KMS-11 (cell line): ENCODE results near the gene COPS8.

Experiments used
- H2AFZ ChIP-seq: fragments of 200-600 bp; sonication (generic); 2 replicates; pipeline ENCODE4 v1.6.1; 2016; ENCODE audit warnings: antibody characterized with exemption, mixed run types, low read depth
- H3K27ac ChIP-seq: fragments of 200-600 bp; sonication (generic); 2 replicates; pipeline ENCODE4 v1.6.1; 2016; ENCODE audit warnings: mild to moderate bottlenecking, mixed run types
- H3K27me3 ChIP-seq: fragments of 200-600 bp; sonication (generic); 2 replicates; pipeline ENCODE4 v1.6.1; 2017; ENCODE audit warnings: mild to moderate bottlenecking, low read depth, mixed run types, moderate library complexity; ENCODE audit not compliant: insufficient read depth
- H3K36me3 ChIP-seq: fragments of 200-600 bp; sonication (generic); 2 replicates; pipeline ENCODE4 v1.6.1; 2017; ENCODE audit warnings: mild to moderate bottlenecking, mixed run types; ENCODE audit not compliant: insufficient read depth
- H3K4me1 ChIP-seq: fragments of 200-600 bp; sonication (generic); 2 replicates; pipeline ENCODE4 v1.6.1; 2016; ENCODE audit warnings: mild to moderate bottlenecking, low read depth, mixed run types; ENCODE audit not compliant: poor library complexity, severe bottlenecking
- H3K4me2 ChIP-seq: fragments of 200-600 bp; sonication (generic); 2 replicates; pipeline ENCODE4 v1.7.0; 2016; ENCODE audit warnings: mild to moderate bottlenecking, mixed run types
- H3K4me3 ChIP-seq: fragments of 200-600 bp; sonication (generic); IDR thresholded peaks from 2 replicates; pipeline ENCODE4 v1.6.1; 2017; ENCODE audit warnings: low read depth, low read length, mixed read lengths; ENCODE audit not compliant: insufficient read depth
- H3K79me2 ChIP-seq: fragments of 200-600 bp; sonication (generic); 2 replicates; pipeline ENCODE4 v1.6.1; 2016; ENCODE audit warnings: low read depth, mixed run types; ENCODE audit not compliant: insufficient read depth
- H3K9ac ChIP-seq: fragments of 200-600 bp; sonication (generic); 2 replicates; pipeline ENCODE4 v1.6.1; 2016; ENCODE audit warnings: mild to moderate bottlenecking, mixed run types
- H4K20me1 ChIP-seq: fragments of 200-600 bp; sonication (generic); 2 replicates; pipeline ENCODE4 v1.6.1; 2016; ENCODE audit warnings: mild to moderate bottlenecking, mixed run types; ENCODE audit not compliant: insufficient read depth
- TF ChIP-seq, protein P1 (sequence below): fragments of 200-600 bp; sonication (generic); conservative IDR thresholded peaks from 2 replicates; pipeline ENCODE4 v1.6.1; 2017; ENCODE audit warnings: low read depth, mild to moderate bottlenecking, antibody characterized with exemption, low read length, moderate library complexity, mixed read lengths

COPS8 gene

DNA sequence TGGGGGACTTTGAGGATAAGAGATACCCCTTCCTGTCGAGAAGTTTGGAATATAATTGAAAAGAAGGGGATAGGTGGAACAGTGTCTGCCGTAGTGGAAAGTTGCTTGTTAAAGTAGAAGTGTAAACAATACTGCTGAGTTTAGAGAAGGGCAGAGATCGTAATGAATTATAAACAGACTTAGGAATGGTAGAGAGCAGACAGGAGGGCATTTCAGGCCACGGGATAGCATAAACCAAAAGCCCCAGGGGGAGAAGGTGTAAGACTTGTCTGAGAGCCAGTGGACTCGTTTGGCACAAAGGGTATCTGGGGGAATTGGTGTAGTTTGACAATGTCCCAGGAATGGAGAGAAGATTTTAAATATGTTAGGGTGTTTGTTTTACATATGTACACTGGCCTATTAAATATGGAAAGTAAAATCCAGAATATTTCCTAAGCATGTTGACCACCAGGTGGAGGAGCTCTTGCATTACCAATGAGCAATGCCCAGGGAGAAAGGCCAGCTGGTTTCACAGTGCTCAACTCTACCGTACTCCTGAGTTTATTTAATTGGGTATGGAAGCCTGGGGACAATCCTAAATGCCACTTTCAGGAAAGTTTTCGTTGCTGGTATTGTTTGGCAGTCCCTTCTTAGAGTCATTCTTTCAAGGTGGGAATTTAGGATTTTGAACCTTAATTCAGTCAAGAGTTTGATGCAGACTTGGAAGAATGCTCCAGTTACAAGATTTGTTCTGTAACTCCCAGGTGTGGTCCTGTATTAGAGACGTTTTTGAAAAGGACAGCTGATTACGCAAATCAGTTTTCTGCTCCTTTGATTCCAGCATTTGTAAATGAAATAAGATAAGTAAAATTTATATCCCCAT lies 7.5 kb downstream of the COPS8 start:
- no peaks in the 10 kb centered on the region for H3K27me3 ChIP-seq
- H3K36me3 ChIP-seq = peaks cover 5% of the 10 kb centered on the region; the same call in 1 of the 2 replicates
- TF ChIP-seq, protein P1, sequence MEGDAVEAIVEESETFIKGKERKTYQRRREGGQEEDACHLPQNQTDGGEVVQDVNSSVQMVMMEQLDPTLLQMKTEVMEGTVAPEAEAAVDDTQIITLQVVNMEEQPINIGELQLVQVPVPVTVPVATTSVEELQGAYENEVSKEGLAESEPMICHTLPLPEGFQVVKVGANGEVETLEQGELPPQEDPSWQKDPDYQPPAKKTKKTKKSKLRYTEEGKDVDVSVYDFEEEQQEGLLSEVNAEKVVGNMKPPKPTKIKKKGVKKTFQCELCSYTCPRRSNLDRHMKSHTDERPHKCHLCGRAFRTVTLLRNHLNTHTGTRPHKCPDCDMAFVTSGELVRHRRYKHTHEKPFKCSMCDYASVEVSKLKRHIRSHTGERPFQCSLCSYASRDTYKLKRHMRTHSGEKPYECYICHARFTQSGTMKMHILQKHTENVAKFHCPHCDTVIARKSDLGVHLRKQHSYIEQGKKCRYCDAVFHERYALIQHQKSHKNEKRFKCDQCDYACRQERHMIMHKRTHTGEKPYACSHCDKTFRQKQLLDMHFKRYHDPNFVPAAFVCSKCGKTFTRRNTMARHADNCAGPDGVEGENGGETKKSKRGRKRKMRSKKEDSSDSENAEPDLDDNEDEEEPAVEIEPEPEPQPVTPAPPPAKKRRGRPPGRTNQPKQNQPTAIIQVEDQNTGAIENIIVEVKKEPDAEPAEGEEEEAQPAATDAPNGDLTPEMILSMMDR = no peak; the same call in 1 of the 2 replicates
- no peak overlapping the region for H3K4me3 ChIP-seq
- no peaks in the 10 kb centered on the region for H3K4me1 ChIP-seq
- no peak overlapping the region for H3K4me2 ChIP-seq
- no peak overlapping the region for H3K27ac ChIP-seq
- H2AFZ ChIP-seq = no peak overlapping the region
- H3K9ac ChIP-seq = no peak overlapping the region
- H3K79me2 ChIP-seq = peaks cover 11% of the 10 kb centered on the region; the same call in 1 of the 2 replicates
- H4K20me1 ChIP-seq = no peaks in the 10 kb centered on the region

DNA sequence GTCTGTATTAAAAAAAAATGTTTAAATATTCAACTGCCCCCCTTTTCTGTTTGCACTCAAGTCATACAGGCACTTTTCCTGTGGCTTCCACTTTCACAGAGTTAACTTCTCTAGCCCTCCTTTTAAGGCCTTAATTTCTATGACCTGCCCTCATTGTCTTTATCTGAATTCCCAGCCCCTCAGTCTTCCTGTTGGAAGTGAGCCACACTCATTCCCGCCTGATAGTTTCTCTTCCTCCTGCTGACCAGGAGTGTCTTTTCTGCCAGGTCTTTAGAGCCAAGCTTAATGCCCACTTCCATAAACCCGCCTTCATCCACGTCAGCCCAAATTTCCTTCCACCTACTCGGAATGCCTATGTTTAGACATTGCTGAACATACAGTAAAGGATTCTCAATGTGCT lies 10.5 kb downstream of the COPS8 start:
- Histone ChIP-seq H3K4me1 (no peaks in the 10 kb centered on the region), H2AFZ (no peak overlapping the region), H4K20me1 (no peaks in the 10 kb centered on the region), H3K9ac (no peak overlapping the region), H3K79me2 (0 out of 2 replicates have a peak, but pooled peaks cover 7% of the 10 kb centered on the region), H3K36me3 (0 out of 2 replicates have a peak, but pooled peaks cover 5% of the 10 kb centered on the region), H3K4me3 (no peak overlapping the region), H3K27me3 (no peaks in the 10 kb centered on the region), H3K4me2 (no peak overlapping the region), H3K27ac (no peak overlapping the region)
- TF ChIP-seq, protein P1 = no peak

- H2AFZ ChIP-seq = no peak overlapping the region
- TF ChIP-seq, protein P1 = no peak
- no peaks in the 10 kb centered on the region for H4K20me1 ChIP-seq
- no peak overlapping the region for H3K4me3 ChIP-seq
- no peak overlapping the region for H3K9ac ChIP-seq
- H3K4me2 ChIP-seq = no peak overlapping the region
- 0 out of 2 replicates have a peak, but pooled peaks cover 5% of the 10 kb centered on the region for H3K36me3 ChIP-seq
- H3K27me3 ChIP-seq = no peaks in the 10 kb centered on the region
- 0 out of 2 replicates have a peak, but pooled peaks cover 7% of the 10 kb centered on the region for H3K79me2 ChIP-seq
- no peak overlapping the region for H3K27ac ChIP-seq
- no peaks in the 10 kb centered on the region for H3K4me1 ChIP-seq
These were observed 11.2 kb downstream of the COPS8 start for GRCh38 chr2:237096911-237097310.

DNA sequence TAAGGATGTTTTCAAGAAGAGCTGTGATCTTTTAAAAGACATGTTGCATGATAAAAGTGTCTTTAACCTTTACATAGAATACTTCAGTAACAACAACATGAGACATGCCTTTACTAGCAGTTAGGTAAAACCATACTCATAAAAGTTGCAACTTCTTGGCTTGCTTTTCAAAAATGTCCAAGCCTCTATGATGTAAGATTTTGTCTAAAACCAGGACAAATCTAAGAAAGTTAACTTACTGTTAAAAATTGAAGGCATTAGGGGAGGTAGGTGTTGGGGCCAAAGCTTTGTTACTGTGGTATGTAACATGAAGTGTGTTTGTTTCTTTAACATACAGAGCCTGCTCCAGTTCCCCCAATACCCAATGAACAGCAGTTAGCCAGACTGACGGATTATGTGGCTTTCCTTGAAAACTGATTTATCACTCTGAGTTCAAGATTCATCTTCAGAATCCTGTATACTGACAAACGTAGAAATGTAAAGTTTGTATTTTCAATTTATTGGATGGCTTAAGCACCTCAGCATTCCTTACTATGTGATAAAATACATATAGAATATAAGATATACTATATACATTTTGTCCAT lies 11.7 kb downstream of the COPS8 start:
- no peak overlapping the region for H2AFZ ChIP-seq
- 0 out of 2 replicates have a peak, but pooled peaks cover 5% of the 10 kb centered on the region for H3K36me3 ChIP-seq
- no peaks in the 10 kb centered on the region for H3K27me3 ChIP-seq
- H3K4me3 ChIP-seq = no peak overlapping the region
- H3K4me2 ChIP-seq = no peak overlapping the region
- H3K27ac ChIP-seq = no peak overlapping the region
- 0 out of 2 replicates have a peak, but pooled peaks cover 7% of the 10 kb centered on the region for H3K79me2 ChIP-seq
- TF ChIP-seq, protein P1 = no peak
- no peaks in the 10 kb centered on the region for H4K20me1 ChIP-seq
- H3K4me1 ChIP-seq = no peaks in the 10 kb centered on the region
- no peak overlapping the region for H3K9ac ChIP-seq
